ENCODE data around the gene SLC25A33.

DNA sequence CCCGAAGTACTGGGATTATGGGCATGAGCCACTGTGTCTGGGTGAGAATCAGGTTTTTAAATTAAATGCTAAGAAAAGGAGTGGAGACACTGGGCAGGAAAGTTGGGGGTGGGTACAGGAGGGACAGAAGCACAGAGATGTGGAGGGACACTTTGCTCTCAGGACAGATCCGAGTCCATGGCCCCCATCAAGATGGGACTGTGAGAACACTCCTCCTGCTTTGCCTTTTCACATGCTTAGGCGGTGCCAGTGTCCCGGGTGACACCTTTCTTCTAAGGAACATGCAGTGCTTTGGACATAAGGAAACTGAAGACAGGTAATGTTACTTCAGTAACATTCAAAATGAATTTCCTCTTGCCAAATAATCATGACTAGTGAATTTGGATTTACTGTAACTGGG, 16.7 kb downstream of the SLC25A33 start:
- TF ChIP-seq, protein P1, sequence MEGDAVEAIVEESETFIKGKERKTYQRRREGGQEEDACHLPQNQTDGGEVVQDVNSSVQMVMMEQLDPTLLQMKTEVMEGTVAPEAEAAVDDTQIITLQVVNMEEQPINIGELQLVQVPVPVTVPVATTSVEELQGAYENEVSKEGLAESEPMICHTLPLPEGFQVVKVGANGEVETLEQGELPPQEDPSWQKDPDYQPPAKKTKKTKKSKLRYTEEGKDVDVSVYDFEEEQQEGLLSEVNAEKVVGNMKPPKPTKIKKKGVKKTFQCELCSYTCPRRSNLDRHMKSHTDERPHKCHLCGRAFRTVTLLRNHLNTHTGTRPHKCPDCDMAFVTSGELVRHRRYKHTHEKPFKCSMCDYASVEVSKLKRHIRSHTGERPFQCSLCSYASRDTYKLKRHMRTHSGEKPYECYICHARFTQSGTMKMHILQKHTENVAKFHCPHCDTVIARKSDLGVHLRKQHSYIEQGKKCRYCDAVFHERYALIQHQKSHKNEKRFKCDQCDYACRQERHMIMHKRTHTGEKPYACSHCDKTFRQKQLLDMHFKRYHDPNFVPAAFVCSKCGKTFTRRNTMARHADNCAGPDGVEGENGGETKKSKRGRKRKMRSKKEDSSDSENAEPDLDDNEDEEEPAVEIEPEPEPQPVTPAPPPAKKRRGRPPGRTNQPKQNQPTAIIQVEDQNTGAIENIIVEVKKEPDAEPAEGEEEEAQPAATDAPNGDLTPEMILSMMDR (IDR thresholded peaks at IDR 0.05) = no peak
- no peak for TF ChIP-seq EZH2 (IDR thresholded peaks at IDR 0.05)

Measured in neural progenitor cell (in vitro differentiated cells).